Sigmoid colon (tissue), 4 donors: Measurements from ENCODE around the gene ANKRD44.

ENCODE experiments used
- CTCF ChIP-seq, 4 experiments: fragments of 450-650 bp in 3 of 4; fragments of 200-600 bp in 1 of 4; IDR thresholded peaks; one replicate each; pipeline ENCODE4 v1.5.1; 2016 to 2019; ENCODE audit warnings: antibody characterized with exemption in 4 of 4, mild to moderate bottlenecking in 3 of 4, moderate library complexity in 2 of 4
- POLR2AphosphoS5 ChIP-seq, 4 donors: sonication (generic); formaldehyde crosslinking; IDR thresholded peaks; one replicate each; pipeline ENCODE4 v1.6.1; 2017; ENCODE audit warnings: antibody characterized with exemption in 4 of 4

- TF ChIP-seq POLR2AphosphoS5 (IDR thresholded peaks at IDR 0.05) (no peak), CTCF (IDR thresholded peaks at IDR 0.05) (no peak)
These were observed 98.7 kb downstream of the ANKRD44 start for GRCh38 chr2:197211881-197212342.
